SU-DHL-6 (cell line): ENCODE data around the gene HJURP.

Source experiments
- H2AFZ ChIP-seq: fragments of 200-600 bp; sonication (generic); 2 replicates; pipeline ENCODE4 v1.6.1; 2014; ENCODE audit warnings: low read depth, mild to moderate bottlenecking, moderate library complexity, mixed read lengths, antibody characterized with exemption, low read length; ENCODE audit not compliant: severe bottlenecking
- H3F3A ChIP-seq: fragments of 200-600 bp; shearing (Covaris generic); 2 replicates; pipeline ENCODE4 v1.6.0; 2016; ENCODE audit warnings: antibody characterized with exemption, mild to moderate bottlenecking; ENCODE audit not compliant: insufficient read depth
- H3K27ac ChIP-seq: fragments of 200-600 bp; sonication (generic); 2 replicates; pipeline ENCODE4 v1.5.1; 2016; ENCODE audit warnings: low read depth, mild to moderate bottlenecking, low read length, moderate library complexity, mixed read lengths
- H3K27me3 ChIP-seq: fragments of 200-600 bp; sonication (generic), shearing (Covaris generic); 2 replicates; pipeline ENCODE4 v1.6.0; 2014; ENCODE audit warnings: mild to moderate bottlenecking, low read length
- H3K36me3 ChIP-seq: fragments of 200-600 bp; sonication (generic); 2 replicates; pipeline ENCODE4 v1.6.1; 2014; ENCODE audit warnings: mild to moderate bottlenecking, low read length, mixed read lengths
- H3K4me2 ChIP-seq: fragments of 300-600, 200-600 bp; shearing (Covaris generic), sonication (generic); 2 replicates; pipeline ENCODE4 v1.6.0; 2014; ENCODE audit warnings: low read length, low read depth, mild to moderate bottlenecking; ENCODE audit not compliant: poor library complexity, severe bottlenecking
- H3K4me3 ChIP-seq: fragments of 200-600 bp; sonication (generic); 2 replicates; pipeline ENCODE4 v1.5.1; 2014; ENCODE audit warnings: antibody characterized with exemption, low read length, mild to moderate bottlenecking, mixed read lengths; ENCODE audit not compliant: insufficient read depth, poor library complexity, severe bottlenecking
- H3K79me2 ChIP-seq: fragments of 200-600 bp; sonication (generic); 2 replicates; pipeline ENCODE4 v1.6.1; 2014; ENCODE audit warnings: mild to moderate bottlenecking, low read length, moderate library complexity; ENCODE audit not compliant: insufficient read depth
- H3K9ac ChIP-seq: fragments of 200-600 bp; sonication (generic); 2 replicates; pipeline ENCODE4 v1.7.0; 2014; ENCODE audit warnings: mild to moderate bottlenecking, low read length
- H3K9me2 ChIP-seq: fragments of 200-600 bp; sonication (generic); replicated peaks from 2 replicates; pipeline ENCODE4 v1.6.1; 2014; ENCODE audit warnings: low read length; ENCODE audit not compliant: insufficient read depth
- H3K9me3 ChIP-seq: fragments of 200-600 bp; sonication (generic); 2 replicates; pipeline ENCODE4 v1.6.1; 2014; ENCODE audit warnings: low read length, mixed read lengths; ENCODE audit not compliant: insufficient read depth
- H4K20me1 ChIP-seq: fragments of 200-600 bp; sonication (generic); 2 replicates; pipeline ENCODE4 v1.6.1; 2014; ENCODE audit warnings: low read depth, mild to moderate bottlenecking, antibody characterized with exemption, low read length, moderate library complexity, mixed read lengths
- CTCF ChIP-seq: fragments of 200-600 bp; sonication (generic); IDR thresholded peaks from one replicate; pipeline ENCODE4 v1.5.1; 2017; ENCODE audit warnings: antibody characterized with exemption, mild to moderate bottlenecking, low read length, moderate library complexity; ENCODE audit not compliant: insufficient read depth, poor library complexity, severe bottlenecking
- EZH2phosphoT487 ChIP-seq: fragments of 200-600 bp; sonication (generic), shearing (Covaris generic); conservative IDR thresholded peaks from 2 replicates; pipeline ENCODE4 v1.6.1; 2018; ENCODE audit warnings: mild to moderate bottlenecking, antibody characterized with exemption, low read length, moderate library complexity, mixed read lengths

The HJURP gene

GRCh38 chr2:233815861-233816260, 38.5 kb downstream of the HJURP start:
- no peaks in the 10 kb centered on the region for H3K9me2 ChIP-seq
- H3K27ac ChIP-seq = no peak overlapping the region
- no peaks in the 10 kb centered on the region for H3K79me2 ChIP-seq
- TF ChIP-seq EZH2phosphoT487 = no peak
- no peak overlapping the region for H3K4me2 ChIP-seq
- H4K20me1 ChIP-seq = no peaks in the 10 kb centered on the region
- H3K4me3 ChIP-seq = no peak overlapping the region
- no peaks in the 10 kb centered on the region for H3K36me3 ChIP-seq
- no peaks in the 10 kb centered on the region for H3K27me3 ChIP-seq
- H3K9me3 ChIP-seq = no peaks in the 10 kb centered on the region
- H3F3A ChIP-seq = no peaks in the 10 kb centered on the region
- H3K9ac ChIP-seq = no peak overlapping the region
- no peak overlapping the region for H2AFZ ChIP-seq

GRCh38 chr2:233814056-233814835, 40.1 kb downstream of the HJURP start:
- Histone ChIP-seq H4K20me1 (no peaks in the 10 kb centered on the region), H3K4me3 (no peak overlapping the region), H3K9me3 (no peaks in the 10 kb centered on the region), H3K36me3 (no peaks in the 10 kb centered on the region), H3K79me2 (no peaks in the 10 kb centered on the region), H2AFZ (no peak overlapping the region), H3K9ac (no peak overlapping the region), H3K4me2 (no peak overlapping the region), H3K9me2 (no peaks in the 10 kb centered on the region), H3F3A (no peaks in the 10 kb centered on the region), H3K27ac (no peak overlapping the region), H3K27me3 (no peaks in the 10 kb centered on the region)
- no peak for TF ChIP-seq CTCF
- no peak for TF ChIP-seq EZH2phosphoT487

GRCh38 chr2:233813236-233814055, 40.9 kb downstream of the HJURP start:
- H3K9me2 ChIP-seq = no peaks in the 10 kb centered on the region
- no peak overlapping the region for H3K9ac ChIP-seq
- no peaks in the 10 kb centered on the region for H4K20me1 ChIP-seq
- H2AFZ ChIP-seq = no peak overlapping the region
- no peak overlapping the region for H3K4me2 ChIP-seq
- H3K9me3 ChIP-seq = no peaks in the 10 kb centered on the region
- no peak overlapping the region for H3K27ac ChIP-seq
- TF ChIP-seq CTCF (no peak), EZH2phosphoT487 (no peak)
- H3K4me3 ChIP-seq = no peak overlapping the region
- no peaks in the 10 kb centered on the region for H3K36me3 ChIP-seq
- H3K79me2 ChIP-seq = no peaks in the 10 kb centered on the region
- H3F3A ChIP-seq = no peaks in the 10 kb centered on the region
- H3K27me3 ChIP-seq = no peaks in the 10 kb centered on the region

- Histone ChIP-seq H3K79me2 (no peaks in the 10 kb centered on the region), H3K27me3 (no peaks in the 10 kb centered on the region), H3K36me3 (no peaks in the 10 kb centered on the region), H3K9me2 (no peaks in the 10 kb centered on the region), H3K27ac (no peak overlapping the region), H2AFZ (no peak overlapping the region), H3K4me2 (no peak overlapping the region), H3K9me3 (no peaks in the 10 kb centered on the region), H3K9ac (no peak overlapping the region), H4K20me1 (no peaks in the 10 kb centered on the region), H3K4me3 (no peak overlapping the region), H3F3A (no peaks in the 10 kb centered on the region)
- TF ChIP-seq CTCF (no peak), EZH2phosphoT487 (no peak)
Measured at GRCh38 chr2:233811732-233812131, 42.6 kb downstream of the HJURP start.
